HG02938 (cell line): ENCODE data around the gene FTO.

Source experiments
- ATAC-seq: cut with Tn5 transposase; IDR thresholded peaks from one replicate; pipeline ENCODE4 v1.9.1; 2021; ENCODE audit warnings: mild to moderate bottlenecking, moderate library complexity; ENCODE audit not compliant: unreplicated experiment

Gene FTO

GRCh38 chr16:53952215-53953208, 248.6 kb downstream of the FTO start:
- ATAC-seq = peak; percentile 63

GRCh38 chr16:53953336-53953735, 249.4 kb downstream of the FTO start:
- no peak for ATAC-seq

GRCh38 chr16:53955221-53955875, 251.4 kb downstream of the FTO start:
- no peak for ATAC-seq

- no peak for ATAC-seq
Measured at GRCh38 chr16:53958341-53958880, 254.5 kb downstream of the FTO start.

GRCh38 chr16:53960050-53960812, 256.3 kb downstream of the FTO start:
- no peak for ATAC-seq

GRCh38 chr16:53960954-53961616, 257.1 kb downstream of the FTO start:
- no peak for ATAC-seq

GRCh38 chr16:53962041-53962440, 258.1 kb downstream of the FTO start:
- ATAC-seq = no peak

- ATAC-seq = no peak
Measured at GRCh38 chr16:53964145-53964790, 260.3 kb downstream of the FTO start.

GRCh38 chr16:53966821-53967571, 263.0 kb downstream of the FTO start:
- no peak for ATAC-seq

GRCh38 chr16:53967572-53967971, 263.6 kb downstream of the FTO start:
- no peak for ATAC-seq

- no peak for ATAC-seq
Measured at GRCh38 chr16:53968454-53968853, 264.5 kb downstream of the FTO start.

- no peak for ATAC-seq
Measured at GRCh38 chr16:53968896-53969295, 264.9 kb downstream of the FTO start.

- ATAC-seq = no peak
Measured at GRCh38 chr16:53971616-53972015, 267.7 kb downstream of the FTO start.

- no peak for ATAC-seq
Measured at GRCh38 chr16:53973021-53973420, 269.1 kb downstream of the FTO start.

GRCh38 chr16:53974484-53975080, 270.6 kb downstream of the FTO start:
- no peak for ATAC-seq

GRCh38 chr16:53980675-53981074, 276.7 kb downstream of the FTO start:
- ATAC-seq = no peak

GRCh38 chr16:53982631-53983042, 278.7 kb downstream of the FTO start:
- no peak for ATAC-seq

GRCh38 chr16:53984936-53985335, 281.0 kb downstream of the FTO start:
- no peak for ATAC-seq

- ATAC-seq = no peak
Measured at GRCh38 chr16:53985861-53986260, 281.9 kb downstream of the FTO start.
